HG02642 (cell line): ENCODE results near the gene TGM3.

Source experiments
- ATAC-seq: cut with Tn5 transposase; IDR thresholded peaks from one replicate; pipeline ENCODE4 v1.9.1; 2021; ENCODE audit warnings: mild to moderate bottlenecking; ENCODE audit not compliant: unreplicated experiment, poor library complexity

The TGM3 gene

GRCh38 chr20:2365666-2366065 lies 69.9 kb downstream of the TGM3 start:
- no peak for ATAC-seq

- no peak for ATAC-seq
These were observed 72.8 kb downstream of the TGM3 start for GRCh38 chr20:2368621-2369020.

- no peak for ATAC-seq
These were observed 77.3 kb downstream of the TGM3 start for GRCh38 chr20:2373098-2373497.

- ATAC-seq = no peak
These were observed 78.7 kb downstream of the TGM3 start for GRCh38 chr20:2374346-2375125.

GRCh38 chr20:2378893-2379292 lies 83.1 kb downstream of the TGM3 start:
- no peak for ATAC-seq

GRCh38 chr20:2379511-2380229 lies 83.9 kb downstream of the TGM3 start:
- no peak for ATAC-seq

GRCh38 chr20:2380601-2381000 lies 84.8 kb downstream of the TGM3 start, which contains the start of gene TGM6:
Gene TGM6, plus strand, starts transcription at chr20:2380901. Its CDS starts 68 bp downstream, at chr20:2380969.
- ATAC-seq = no peak

GRCh38 chr20:2381303-2381702 lies 85.5 kb downstream of the TGM3 start:
- no peak for ATAC-seq

- no peak for ATAC-seq
These were observed 87.0 kb downstream of the TGM3 start for GRCh38 chr20:2382833-2383232.

GRCh38 chr20:2385026-2385425 lies 89.2 kb downstream of the TGM3 start:
- ATAC-seq = no peak

GRCh38 chr20:2385496-2385895 lies 89.7 kb downstream of the TGM3 start:
- ATAC-seq = no peak

GRCh38 chr20:2386516-2387179 lies 90.8 kb downstream of the TGM3 start:
- no peak for ATAC-seq

- no peak for ATAC-seq
These were observed 91.4 kb downstream of the TGM3 start for GRCh38 chr20:2387180-2387577.

- no peak for ATAC-seq
These were observed 91.8 kb downstream of the TGM3 start for GRCh38 chr20:2387580-2387979.
